ENCODE results near the gene EIF2AK2. TPM values are rescaled to one million over a fixed set of nuclear protein-coding genes. Genes with fewer than 3 reads are reported as not detected.

Gene EIF2AK2
- total RNA-seq, 1 donor = 42.3 TPM

DNA sequence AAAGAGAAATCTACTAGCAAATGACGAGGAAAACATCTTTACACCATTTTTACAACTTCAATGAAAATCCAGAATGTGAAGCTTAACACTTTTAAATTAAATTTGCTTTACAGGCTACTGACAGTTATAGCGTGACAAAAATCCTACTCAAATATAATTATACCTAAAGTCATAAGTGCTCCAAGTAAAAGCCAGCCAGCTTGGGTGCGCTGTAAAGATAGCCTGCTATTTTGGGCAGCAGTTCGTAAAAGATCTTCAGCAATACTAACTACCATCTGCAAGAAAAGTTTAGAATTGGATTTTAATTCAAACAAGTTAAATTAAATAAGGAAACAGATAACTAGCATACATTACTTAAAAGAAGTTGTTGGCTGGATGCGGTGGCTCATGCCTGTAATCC is 95.0 kb downstream of the EIF2AK2 start:
- Histone ChIP-seq H3K9me3 (ENCODE audit: low read depth, low read length) (no peaks in the 10 kb centered on the region), H4K20me1 (ENCODE audit: insufficient read depth, low read length) (no peaks in the 10 kb centered on the region), H3K79me2 (ENCODE audit: insufficient read depth, low read length) (no peaks in the 10 kb centered on the region), H3K36me3 (ENCODE audit: insufficient read depth, low read length) (peaks cover 60% of the 10 kb centered on the region), H3K4me2 (ENCODE audit: insufficient read depth, low read length) (no peak overlapping the region), H3K4me1 (ENCODE audit: insufficient read depth, low read length) (no peaks in the 10 kb centered on the region), H2AFZ (ENCODE audit: low read length) (no peak overlapping the region), H3K4me3 (ENCODE audit: insufficient read depth, low read length) (no peak overlapping the region), H3K27me3 (ENCODE audit: insufficient read depth, low read length) (no peaks in the 10 kb centered on the region), H3K27ac (ENCODE audit: low read depth, low read length) (no peak overlapping the region)
- no peak for DNase-seq (ENCODE audit: insufficient read length, low spot score, missing footprints)
- TF ChIP-seq, protein P1, sequence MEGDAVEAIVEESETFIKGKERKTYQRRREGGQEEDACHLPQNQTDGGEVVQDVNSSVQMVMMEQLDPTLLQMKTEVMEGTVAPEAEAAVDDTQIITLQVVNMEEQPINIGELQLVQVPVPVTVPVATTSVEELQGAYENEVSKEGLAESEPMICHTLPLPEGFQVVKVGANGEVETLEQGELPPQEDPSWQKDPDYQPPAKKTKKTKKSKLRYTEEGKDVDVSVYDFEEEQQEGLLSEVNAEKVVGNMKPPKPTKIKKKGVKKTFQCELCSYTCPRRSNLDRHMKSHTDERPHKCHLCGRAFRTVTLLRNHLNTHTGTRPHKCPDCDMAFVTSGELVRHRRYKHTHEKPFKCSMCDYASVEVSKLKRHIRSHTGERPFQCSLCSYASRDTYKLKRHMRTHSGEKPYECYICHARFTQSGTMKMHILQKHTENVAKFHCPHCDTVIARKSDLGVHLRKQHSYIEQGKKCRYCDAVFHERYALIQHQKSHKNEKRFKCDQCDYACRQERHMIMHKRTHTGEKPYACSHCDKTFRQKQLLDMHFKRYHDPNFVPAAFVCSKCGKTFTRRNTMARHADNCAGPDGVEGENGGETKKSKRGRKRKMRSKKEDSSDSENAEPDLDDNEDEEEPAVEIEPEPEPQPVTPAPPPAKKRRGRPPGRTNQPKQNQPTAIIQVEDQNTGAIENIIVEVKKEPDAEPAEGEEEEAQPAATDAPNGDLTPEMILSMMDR (IDR thresholded peaks at IDR 0.05; ENCODE audit: extremely low read depth, low read depth, low read length) = no peak

DNA sequence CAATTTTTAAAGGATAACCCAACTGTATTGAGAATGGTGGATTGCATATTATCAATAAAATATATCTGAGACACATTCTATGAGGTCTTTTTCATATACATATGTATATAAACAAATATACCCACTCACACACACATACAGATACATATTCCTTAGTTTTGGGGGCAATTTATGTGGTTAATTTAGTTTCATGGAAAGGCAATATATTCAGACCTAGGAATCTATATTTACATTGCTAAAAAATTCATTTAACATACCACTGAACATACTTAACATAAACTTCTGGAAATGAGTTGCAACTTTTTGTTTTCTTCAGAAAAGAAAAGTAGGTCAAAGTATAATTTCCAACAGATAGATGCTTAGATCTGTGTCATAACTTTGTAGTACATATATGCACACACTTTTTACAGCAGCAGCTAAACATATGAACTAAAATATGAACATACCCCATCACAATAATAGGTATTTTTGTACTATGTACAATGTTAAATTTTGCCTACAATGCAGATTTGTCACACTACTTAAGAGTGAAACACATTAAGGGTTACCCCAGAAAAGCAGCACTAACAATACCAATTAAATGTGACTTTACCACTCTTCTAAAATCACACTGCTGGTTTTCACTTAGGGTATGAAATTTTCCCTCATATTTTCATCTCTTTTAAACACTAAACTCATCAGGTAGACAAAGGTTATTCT is 95.6 kb downstream of the EIF2AK2 start:
- H3K9me3 ChIP-seq (ENCODE audit: low read depth, low read length) = no peaks in the 10 kb centered on the region

DNA sequence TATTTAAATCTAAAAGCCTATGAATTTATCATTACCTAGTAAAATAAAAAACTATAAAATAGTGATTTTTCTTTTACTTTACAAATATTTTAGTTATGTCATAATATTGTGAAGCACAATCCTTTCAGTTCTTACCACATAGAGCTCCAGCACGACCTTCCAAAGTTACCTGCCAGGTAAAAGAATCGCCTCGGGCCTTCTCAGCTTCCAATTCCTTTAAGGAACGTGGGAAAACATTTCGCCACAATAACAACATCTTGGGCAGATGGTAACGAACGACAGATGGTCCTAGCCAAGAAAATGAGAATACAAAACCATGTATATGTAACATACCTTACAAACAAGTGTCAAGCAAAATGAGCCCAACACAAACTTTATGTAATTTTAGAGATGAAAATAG is 96.3 kb downstream of the EIF2AK2 start:
- H3K4me2 ChIP-seq (ENCODE audit: insufficient read depth, low read length) = no peak overlapping the region
- no peaks in the 10 kb centered on the region for H3K27me3 ChIP-seq (ENCODE audit: insufficient read depth, low read length)
- TF ChIP-seq, protein P1 (IDR thresholded peaks at IDR 0.05; ENCODE audit: extremely low read depth, low read depth, low read length) = no peak
- H3K9me3 ChIP-seq (ENCODE audit: low read depth, low read length) = no peaks in the 10 kb centered on the region
- H3K4me1 ChIP-seq (ENCODE audit: insufficient read depth, low read length) = no peaks in the 10 kb centered on the region
- H3K27ac ChIP-seq (ENCODE audit: low read depth, low read length) = no peak overlapping the region
- H3K79me2 ChIP-seq (ENCODE audit: insufficient read depth, low read length) = no peaks in the 10 kb centered on the region
- no peaks in the 10 kb centered on the region for H4K20me1 ChIP-seq (ENCODE audit: insufficient read depth, low read length)
- no peak for DNase-seq (ENCODE audit: insufficient read length, low spot score, missing footprints)
- H2AFZ ChIP-seq (ENCODE audit: low read length) = no peak overlapping the region
- H3K4me3 ChIP-seq (ENCODE audit: insufficient read depth, low read length) = no peak overlapping the region
- H3K36me3 ChIP-seq (ENCODE audit: insufficient read depth, low read length) = peaks cover 69% of the 10 kb centered on the region

More for the DNA sequence above, 95.6 kb downstream of the EIF2AK2 start:
- H3K27me3 ChIP-seq (ENCODE audit: insufficient read depth, low read length) = no peaks in the 10 kb centered on the region
- H2AFZ ChIP-seq (ENCODE audit: low read length) = no peak overlapping the region
- H3K27ac ChIP-seq (ENCODE audit: low read depth, low read length) = no peak overlapping the region
- no peak overlapping the region for H3K4me3 ChIP-seq (ENCODE audit: insufficient read depth, low read length)
- no peaks in the 10 kb centered on the region for H3K4me1 ChIP-seq (ENCODE audit: insufficient read depth, low read length)
- no peaks in the 10 kb centered on the region for H4K20me1 ChIP-seq (ENCODE audit: insufficient read depth, low read length)
- H3K4me2 ChIP-seq (ENCODE audit: insufficient read depth, low read length) = no peak overlapping the region
- TF ChIP-seq, protein P1 (IDR thresholded peaks at IDR 0.05; ENCODE audit: extremely low read depth, low read depth, low read length) = no peak
- no peak for DNase-seq (ENCODE audit: insufficient read length, low spot score, missing footprints)
- no peaks in the 10 kb centered on the region for H3K79me2 ChIP-seq (ENCODE audit: insufficient read depth, low read length)
- peaks cover 66% of the 10 kb centered on the region for H3K36me3 ChIP-seq (ENCODE audit: insufficient read depth, low read length)

DNA sequence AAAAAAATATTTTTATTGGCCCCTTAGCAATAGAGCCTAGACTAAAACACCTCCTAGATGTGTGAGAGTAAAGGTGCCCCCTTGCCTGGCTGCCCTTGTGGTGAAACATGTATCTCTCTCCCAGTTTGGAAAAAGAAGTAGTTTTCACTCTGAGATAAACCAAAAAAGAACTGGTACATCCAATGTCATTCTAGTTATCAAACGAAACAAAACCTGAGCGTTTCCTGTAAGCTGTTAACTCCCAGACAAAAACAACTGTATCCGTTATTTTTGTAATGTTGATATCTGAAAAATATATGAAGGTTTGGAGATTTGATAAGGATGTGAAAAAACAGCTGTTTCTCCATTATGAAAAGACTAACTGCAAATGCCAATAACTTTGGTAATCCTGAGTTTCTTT is 96.9 kb downstream of the EIF2AK2 start:
- no peak for DNase-seq (ENCODE audit: insufficient read length, low spot score, missing footprints)
- H3K36me3 ChIP-seq (ENCODE audit: insufficient read depth, low read length) = peaks cover 65% of the 10 kb centered on the region
- no peaks in the 10 kb centered on the region for H4K20me1 ChIP-seq (ENCODE audit: insufficient read depth, low read length)
- no peak overlapping the region for H3K27ac ChIP-seq (ENCODE audit: low read depth, low read length)
- H3K4me3 ChIP-seq (ENCODE audit: insufficient read depth, low read length) = no peak overlapping the region
- no peaks in the 10 kb centered on the region for H3K4me1 ChIP-seq (ENCODE audit: insufficient read depth, low read length)
- H3K4me2 ChIP-seq (ENCODE audit: insufficient read depth, low read length) = no peak overlapping the region
- TF ChIP-seq, protein P1 (IDR thresholded peaks at IDR 0.05; ENCODE audit: extremely low read depth, low read depth, low read length) = no peak
- H3K27me3 ChIP-seq (ENCODE audit: insufficient read depth, low read length) = no peaks in the 10 kb centered on the region
- H3K9me3 ChIP-seq (ENCODE audit: low read depth, low read length) = no peaks in the 10 kb centered on the region
- no peak overlapping the region for H2AFZ ChIP-seq (ENCODE audit: low read length)
- H3K79me2 ChIP-seq (ENCODE audit: insufficient read depth, low read length) = no peaks in the 10 kb centered on the region

Data from osteoblast (primary cell).